IMR-90 (cell line): Measurements from ENCODE around the gene SLC27A1.

ENCODE experiments used
- BHLHE40 ChIP-seq: fragments of 150-350 bp; IDR thresholded peaks from 2 replicates; pipeline ENCODE4 v1.6.1; 2016; ENCODE audit warnings: mild to moderate bottlenecking, low read depth, low read length
- CEBPB ChIP-seq: IDR thresholded peaks from 2 replicates; pipeline ENCODE4 v1.6.1; 2012; ENCODE audit warnings: low read depth, low read length, improper control_type of control experiment
- CHD1 ChIP-seq: IDR thresholded peaks from 2 replicates; pipeline ENCODE4 v1.6.1; 2012; ENCODE audit warnings: low read depth, low read length, improper control_type of control experiment
- FOS ChIP-seq: fragments of 150-350 bp; IDR thresholded peaks from 2 replicates; pipeline ENCODE4 v1.6.1; 2016; ENCODE audit warnings: low read depth, low read length
- MAFK ChIP-seq: IDR thresholded peaks from 2 replicates; pipeline ENCODE4 v1.6.1; 2012; ENCODE audit warnings: low read depth, low read length, improper control_type of control experiment
- MAZ ChIP-seq: IDR thresholded peaks from 2 replicates; pipeline ENCODE4 v1.6.1; 2012; ENCODE audit warnings: low read depth, mild to moderate bottlenecking, low read length, improper control_type of control experiment, moderate library complexity, borderline replicate concordance
- POLR2A ChIP-seq: IDR thresholded peaks from 2 replicates; pipeline ENCODE4 v1.6.1; 2012; ENCODE audit warnings: mild to moderate bottlenecking, low read depth, low read length
- RAD21 ChIP-seq: IDR thresholded peaks from 2 replicates; pipeline ENCODE4 v1.6.1; 2012; ENCODE audit warnings: low read length, improper control_type of control experiment
- RFX5 ChIP-seq: IDR thresholded peaks from 2 replicates; pipeline ENCODE4 v1.8.0; 2012; ENCODE audit warnings: low read depth, mild to moderate bottlenecking, low read length, moderate library complexity
- SMC3 ChIP-seq: fragments of 150-350 bp; IDR thresholded peaks from 2 replicates; pipeline ENCODE4 v1.6.1; 2016; ENCODE audit warnings: low read depth, mild to moderate bottlenecking, antibody characterized with exemption, low read length, moderate library complexity
- TF ChIP-seq, protein P1 (sequence below): conservative IDR thresholded peaks from 2 replicates; pipeline ENCODE4 v1.5.1; 2012; ENCODE audit warnings: mild to moderate bottlenecking, low read depth, low read length, improper control_type of control experiment
- TF ChIP-seq, protein P2 (sequence below): fragments of 150-350 bp; IDR thresholded peaks from 2 replicates; pipeline ENCODE4 v1.6.1; 2016; ENCODE audit warnings: low read depth, mild to moderate bottlenecking, low read length, moderate library complexity, borderline replicate concordance

DNA sequence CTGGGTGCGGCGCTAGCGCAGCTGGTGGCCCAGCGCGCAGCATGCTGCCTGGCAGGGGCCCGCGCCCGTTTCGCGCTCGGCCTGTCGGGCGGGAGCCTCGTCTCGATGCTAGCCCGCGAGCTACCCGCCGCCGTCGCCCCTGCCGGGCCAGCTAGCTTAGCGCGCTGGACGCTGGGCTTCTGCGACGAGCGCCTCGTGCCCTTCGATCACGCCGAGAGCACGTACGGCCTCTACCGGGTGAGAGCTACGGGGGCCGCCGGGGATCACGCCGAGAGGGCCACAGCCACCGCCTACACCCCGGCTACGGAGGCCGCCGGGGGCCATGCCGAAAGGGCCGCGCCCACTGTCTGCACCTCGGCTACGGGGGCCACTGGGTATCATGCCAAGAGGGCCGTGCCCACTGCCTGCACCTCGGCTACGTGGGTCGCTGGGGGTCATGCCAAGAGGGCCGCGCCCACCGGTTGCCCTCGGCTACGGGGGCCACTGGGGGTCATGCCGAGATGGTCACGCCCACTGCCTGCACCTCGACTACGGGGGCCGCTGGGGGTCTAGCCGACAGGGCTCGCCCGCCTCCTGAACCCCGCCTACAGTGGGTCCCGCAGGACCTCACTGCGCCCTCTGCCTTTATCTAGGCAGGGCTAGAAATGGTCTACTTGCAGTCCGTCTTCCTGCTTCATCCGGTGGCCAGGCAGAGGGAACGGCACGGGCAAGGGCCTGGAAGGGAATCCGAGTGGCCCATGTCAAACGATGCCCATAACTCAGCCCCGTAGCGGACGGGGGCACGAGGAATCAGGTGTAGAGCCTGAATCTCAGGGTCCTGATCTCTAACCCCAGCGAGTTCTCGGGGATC, 41.6 kb downstream of the SLC27A1 start:
- TF ChIP-seq RAD21 (no peak), CEBPB (no peak), FOS (no peak), BHLHE40 (peak; percentile 19; the same call in 1 of the 2 replicates), POLR2A (no peak; the same call in 1 of the 2 replicates), SMC3 (no peak), RFX5 (no peak), MAZ (no peak), MAFK (no peak), CHD1 (no peak)
- TF ChIP-seq, protein P1, sequence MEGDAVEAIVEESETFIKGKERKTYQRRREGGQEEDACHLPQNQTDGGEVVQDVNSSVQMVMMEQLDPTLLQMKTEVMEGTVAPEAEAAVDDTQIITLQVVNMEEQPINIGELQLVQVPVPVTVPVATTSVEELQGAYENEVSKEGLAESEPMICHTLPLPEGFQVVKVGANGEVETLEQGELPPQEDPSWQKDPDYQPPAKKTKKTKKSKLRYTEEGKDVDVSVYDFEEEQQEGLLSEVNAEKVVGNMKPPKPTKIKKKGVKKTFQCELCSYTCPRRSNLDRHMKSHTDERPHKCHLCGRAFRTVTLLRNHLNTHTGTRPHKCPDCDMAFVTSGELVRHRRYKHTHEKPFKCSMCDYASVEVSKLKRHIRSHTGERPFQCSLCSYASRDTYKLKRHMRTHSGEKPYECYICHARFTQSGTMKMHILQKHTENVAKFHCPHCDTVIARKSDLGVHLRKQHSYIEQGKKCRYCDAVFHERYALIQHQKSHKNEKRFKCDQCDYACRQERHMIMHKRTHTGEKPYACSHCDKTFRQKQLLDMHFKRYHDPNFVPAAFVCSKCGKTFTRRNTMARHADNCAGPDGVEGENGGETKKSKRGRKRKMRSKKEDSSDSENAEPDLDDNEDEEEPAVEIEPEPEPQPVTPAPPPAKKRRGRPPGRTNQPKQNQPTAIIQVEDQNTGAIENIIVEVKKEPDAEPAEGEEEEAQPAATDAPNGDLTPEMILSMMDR, result no peak
- TF ChIP-seq, protein P2, sequence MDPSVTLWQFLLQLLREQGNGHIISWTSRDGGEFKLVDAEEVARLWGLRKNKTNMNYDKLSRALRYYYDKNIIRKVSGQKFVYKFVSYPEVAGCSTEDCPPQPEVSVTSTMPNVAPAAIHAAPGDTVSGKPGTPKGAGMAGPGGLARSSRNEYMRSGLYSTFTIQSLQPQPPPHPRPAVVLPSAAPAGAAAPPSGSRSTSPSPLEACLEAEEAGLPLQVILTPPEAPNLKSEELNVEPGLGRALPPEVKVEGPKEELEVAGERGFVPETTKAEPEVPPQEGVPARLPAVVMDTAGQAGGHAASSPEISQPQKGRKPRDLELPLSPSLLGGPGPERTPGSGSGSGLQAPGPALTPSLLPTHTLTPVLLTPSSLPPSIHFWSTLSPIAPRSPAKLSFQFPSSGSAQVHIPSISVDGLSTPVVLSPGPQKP, result no peak
